Stimulated activated CD4-positive, alpha-beta T cell treated with anti-CD3 and anti-CD28 coated beads, Interleukin-4, amount 100 ng/mL, for 24 hours (primary cell): Measurements from ENCODE around the gene THAP11.

Experiments used
- DNase-seq: peaks from one replicate; pipeline ENCODE4 v3.0.0-alpha.2; 2020

Gene THAP11

DNA sequence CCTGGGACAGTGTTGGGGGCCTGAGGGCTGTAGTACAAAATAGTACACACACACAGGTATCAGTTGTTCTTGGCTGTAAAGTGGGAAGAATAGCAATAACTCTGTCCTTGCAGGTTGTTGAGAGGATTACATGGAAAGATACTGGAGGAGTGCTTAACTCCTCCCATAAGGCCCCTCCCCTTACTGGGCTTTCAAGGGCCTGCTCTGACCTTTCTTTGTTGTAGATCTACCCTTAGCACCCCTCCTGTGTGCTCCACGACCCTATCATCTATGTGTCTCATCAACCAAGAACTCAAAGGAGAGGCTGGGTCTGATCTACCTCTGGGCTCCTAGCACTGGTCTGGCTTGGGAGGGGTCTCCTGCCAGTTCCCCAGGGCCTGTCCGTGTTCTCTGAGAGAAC is 22.5 kb downstream of the THAP11 start:
- DNase-seq: no peak

DNA sequence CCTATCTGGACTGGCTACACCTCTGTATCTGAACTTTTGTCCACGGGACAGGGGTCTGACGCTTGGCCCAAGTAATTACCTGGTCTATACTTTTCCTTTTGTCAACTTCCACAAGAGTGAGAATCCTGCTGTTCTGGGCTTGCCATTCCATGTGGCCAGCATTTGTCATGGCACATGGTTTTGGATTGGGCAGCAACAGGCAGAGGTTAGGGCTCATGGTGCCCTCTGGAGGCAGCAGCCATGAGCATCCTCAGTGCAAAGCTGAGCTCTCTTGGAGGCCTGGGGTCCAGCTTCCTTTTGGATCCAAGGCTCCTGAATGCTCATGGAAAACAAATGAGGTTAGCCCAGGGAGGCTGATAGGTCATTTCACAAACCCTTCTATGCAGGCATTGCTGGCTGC is 23.2 kb downstream of the THAP11 start:
- DNase-seq: no peak

GRCh38 chr16:67868290-67868689 is 26.2 kb downstream of the THAP11 start:
- DNase-seq: no peak

GRCh38 chr16:67869653-67870052 is 27.5 kb downstream of the THAP11 start:
- no peak for DNase-seq

DNA sequence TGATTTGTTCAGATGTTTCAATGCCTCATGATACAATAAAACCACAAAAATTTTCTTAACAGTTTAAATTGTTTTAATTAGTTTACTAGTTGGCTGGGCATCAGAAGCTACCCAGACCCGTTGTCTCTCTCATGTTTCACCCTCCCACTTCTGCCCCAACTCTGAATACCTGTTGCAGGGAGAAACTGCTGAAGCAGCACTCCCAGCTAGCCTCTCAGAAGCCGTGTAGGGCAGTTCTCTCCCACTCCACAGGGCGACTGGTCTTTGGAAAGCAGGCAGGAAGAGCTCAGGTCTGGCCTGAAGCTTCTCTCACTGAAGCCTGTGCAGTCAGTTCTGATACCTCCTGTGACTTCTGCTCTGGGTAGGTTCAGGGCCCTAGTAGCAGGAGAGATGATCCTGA is 29.1 kb downstream of the THAP11 start:
- DNase-seq: no peak

- no peak for DNase-seq
These were observed 30.1 kb downstream of the THAP11 start for GRCh38 chr16:67872131-67872630.

DNA sequence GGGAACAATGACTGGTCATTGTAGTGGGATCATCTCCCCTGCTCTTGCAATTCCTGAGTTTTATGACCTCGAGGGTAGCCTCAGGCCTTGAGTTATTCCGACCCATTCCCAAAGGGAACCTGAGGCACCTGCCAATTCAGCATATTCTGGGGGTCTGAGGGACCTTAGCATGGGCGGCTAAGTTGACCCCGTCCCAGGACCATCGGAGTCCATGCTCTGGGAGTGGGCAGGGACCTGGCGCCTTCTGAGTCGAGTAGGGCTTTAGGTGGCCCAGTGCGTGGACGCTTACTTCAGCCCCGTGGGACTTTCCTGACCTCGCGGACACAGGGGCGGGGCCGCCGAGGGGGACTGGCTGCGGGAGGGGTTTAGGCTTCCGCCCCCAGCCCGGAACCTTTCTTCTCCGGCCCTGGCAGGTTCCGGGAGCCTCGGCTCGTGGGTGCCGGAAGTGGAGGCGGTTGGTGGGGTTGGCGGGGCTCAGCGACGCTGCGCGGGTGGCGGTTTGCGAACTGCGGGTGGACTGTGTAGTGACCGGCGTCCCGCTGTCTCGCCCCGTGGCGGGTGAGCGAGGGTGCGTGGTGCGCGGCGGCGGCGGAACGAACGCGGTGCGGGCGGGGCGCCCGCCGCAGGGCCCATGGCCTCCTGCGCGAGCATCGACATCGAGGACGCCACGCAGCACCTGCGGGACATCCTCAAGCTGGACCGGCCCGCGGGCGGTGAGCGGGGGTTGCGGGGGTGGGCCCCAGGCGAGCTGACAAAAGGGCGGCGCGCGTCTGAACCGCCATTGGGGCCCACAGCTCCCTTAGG is 30.7 kb downstream of the THAP11 start, which contains the start of gene EDC4:
TSS of gene EDC4 (plus strand) at position 422 of the 804 bp plus-strand sequence. CDS start at position 632, 210 bp downstream.
- DNase-seq: peak; percentile 88

DNA sequence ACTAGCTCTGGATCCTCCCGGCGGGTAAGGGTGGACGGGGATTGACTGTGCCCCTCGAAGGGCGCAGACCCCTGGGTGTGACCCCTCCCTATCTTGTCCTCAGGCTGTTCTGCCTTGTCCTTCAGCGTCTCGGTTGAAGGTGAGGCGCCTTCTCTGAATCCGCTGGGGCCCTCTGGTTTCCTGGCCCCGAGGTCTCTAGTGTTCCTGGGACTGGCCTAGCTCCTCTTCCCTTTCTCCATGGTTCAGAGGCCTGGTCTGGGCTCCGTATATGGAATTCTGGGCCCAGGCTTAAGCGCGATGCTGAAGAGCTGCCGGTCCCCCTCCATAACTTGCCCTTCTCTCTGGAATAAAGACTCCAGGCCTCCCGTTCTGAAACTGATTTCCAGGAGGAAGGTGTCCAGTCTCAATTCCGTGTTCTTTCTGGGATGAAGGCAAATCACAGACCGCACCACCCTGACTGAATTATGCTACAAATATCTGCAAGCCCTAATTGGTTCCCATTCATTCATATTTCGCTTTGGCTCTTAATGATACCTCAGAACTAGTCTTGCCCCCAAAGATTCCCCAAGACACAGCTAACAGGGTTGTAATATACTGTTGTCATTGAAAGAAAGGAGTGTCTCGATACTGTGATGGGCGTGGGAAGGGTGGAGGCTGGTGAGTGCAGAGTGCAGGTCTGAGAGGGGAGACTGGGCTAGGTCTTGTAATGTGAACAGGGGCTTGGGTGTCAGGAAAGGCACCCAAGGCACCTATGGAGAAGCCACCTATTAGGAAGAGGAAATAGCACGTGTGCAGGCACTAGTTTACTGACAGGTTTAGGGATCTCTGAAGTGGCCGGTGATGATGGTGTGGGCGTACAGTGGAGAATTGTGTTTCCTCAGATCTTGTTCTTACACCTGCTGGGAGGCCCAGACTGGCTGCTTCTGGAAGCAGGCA is 31.6 kb downstream of the THAP11 start:
- no peak for DNase-seq

- DNase-seq: no peak
These were observed 32.3 kb downstream of the THAP11 start for GRCh38 chr16:67874372-67874771.

DNA sequence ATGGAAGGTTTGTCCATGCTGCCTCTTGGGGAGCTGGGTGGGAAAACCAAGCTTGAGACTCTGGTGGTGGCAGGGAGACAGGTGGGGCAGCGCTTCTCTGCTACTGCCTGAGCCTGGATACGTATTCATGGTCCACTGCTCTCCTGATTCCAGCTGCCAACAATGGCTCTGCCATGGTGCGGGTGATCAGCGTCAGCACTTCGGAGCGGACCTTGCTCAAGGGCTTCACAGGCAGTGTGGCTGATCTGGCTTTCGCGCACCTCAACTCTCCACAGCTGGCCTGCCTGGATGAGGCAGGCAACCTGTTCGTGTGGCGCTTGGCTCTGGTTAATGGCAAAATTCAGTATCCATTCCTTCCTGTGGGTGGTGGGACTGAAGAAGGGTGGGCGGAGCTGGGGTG is 34.9 kb downstream of the THAP11 start:
- DNase-seq: no peak

GRCh38 chr16:67878232-67878631 is 36.1 kb downstream of the THAP11 start:
- no peak for DNase-seq

- no peak for DNase-seq
These were observed 36.7 kb downstream of the THAP11 start for GRCh38 chr16:67878846-67879245.

GRCh38 chr16:67879462-67879861 is 37.3 kb downstream of the THAP11 start:
- DNase-seq: no peak

- DNase-seq: no peak
These were observed 37.8 kb downstream of the THAP11 start for GRCh38 chr16:67879936-67880335.

DNA sequence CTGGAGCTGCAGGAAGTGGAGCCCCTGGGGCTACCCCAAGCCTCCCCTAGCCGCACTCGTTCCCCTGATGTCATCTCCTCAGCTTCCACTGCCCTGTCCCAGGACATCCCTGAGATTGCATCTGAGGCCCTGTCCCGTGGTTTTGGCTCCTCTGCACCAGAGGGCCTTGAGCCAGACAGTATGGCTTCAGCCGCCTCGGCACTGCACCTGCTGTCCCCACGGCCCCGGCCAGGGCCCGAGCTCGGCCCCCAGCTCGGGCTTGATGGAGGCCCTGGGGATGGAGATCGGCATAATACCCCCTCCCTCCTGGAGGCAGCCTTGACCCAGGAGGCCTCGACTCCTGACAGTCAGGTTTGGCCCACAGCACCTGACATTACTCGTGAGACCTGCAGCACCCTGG is 38.5 kb downstream of the THAP11 start:
- no peak for DNase-seq

DNA sequence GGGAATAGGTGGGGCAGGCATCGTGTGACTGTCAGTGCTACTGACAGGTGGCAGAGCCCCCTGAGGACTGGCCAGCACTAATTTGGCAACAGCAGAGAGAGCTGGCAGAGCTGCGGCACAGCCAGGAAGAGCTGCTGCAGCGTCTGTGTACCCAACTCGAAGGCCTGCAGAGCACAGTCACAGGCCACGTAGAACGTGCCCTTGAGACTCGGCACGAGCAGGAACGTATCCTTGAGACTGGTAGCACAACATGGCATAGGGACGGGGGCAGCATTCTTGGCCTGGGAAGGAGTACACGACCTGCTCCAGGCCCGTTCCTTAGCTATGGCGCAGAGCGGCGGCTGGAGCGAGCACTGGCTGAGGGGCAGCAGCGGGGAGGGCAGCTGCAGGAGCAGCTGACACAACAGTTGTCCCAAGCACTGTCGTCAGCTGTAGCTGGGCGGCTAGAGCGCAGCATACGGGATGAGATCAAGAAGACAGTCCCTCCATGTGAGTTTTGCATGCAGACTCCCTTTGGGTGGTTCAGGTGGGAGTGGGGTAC is 39.6 kb downstream of the THAP11 start:
- no peak for DNase-seq

GRCh38 chr16:67882374-67883145 is 40.4 kb downstream of the THAP11 start:
- DNase-seq: no peak

- DNase-seq: no peak
These were observed 41.2 kb downstream of the THAP11 start for GRCh38 chr16:67883146-67883871.

DNA sequence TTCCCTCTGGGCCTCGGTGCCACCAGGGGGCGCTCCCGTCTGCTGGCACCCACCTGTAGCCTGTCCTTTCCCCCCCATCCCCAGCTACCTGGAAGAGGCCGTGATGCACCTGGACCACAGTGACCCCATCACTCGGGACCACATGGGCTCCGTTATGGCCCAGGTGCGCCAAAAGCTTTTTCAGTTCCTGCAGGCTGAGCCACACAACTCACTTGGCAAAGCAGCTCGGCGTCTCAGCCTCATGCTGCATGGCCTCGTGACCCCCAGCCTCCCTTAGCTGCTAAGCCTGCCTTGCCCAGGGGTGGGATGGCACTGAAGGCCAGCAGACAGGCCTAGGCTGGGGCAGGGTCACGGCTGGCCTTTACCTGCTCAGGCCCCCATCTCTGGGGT is 41.7 kb downstream of the THAP11 start:
- peak; percentile 72 for DNase-seq

- no peak for DNase-seq
These were observed 42.6 kb downstream of the THAP11 start, which contains the start of gene NRN1L for GRCh38 chr16:67884684-67885083. Gene NRN1L, plus strand, starts transcription at chr16:67884885. Its CDS starts 19 bp downstream, at chr16:67884904.

GRCh38 chr16:67885545-67885944 is 43.4 kb downstream of the THAP11 start:
- no peak for DNase-seq

GRCh38 chr16:67885976-67886375 is 43.9 kb downstream of the THAP11 start:
- no peak for DNase-seq
